CD4-positive, alpha-beta T cell (primary cell): ENCODE data around the gene PTPRK. TPM values are rescaled to one million over a fixed set of nuclear protein-coding genes. Genes with fewer than 3 reads are reported as not detected.

Experiments
- ATAC-seq: fragments of 200-7000 bp; cut with Tn5 transposase; one replicate; pipeline ENCODE4 v1.10.0; 2022; ENCODE audit warnings: mild to moderate bottlenecking; ENCODE audit not compliant: poor library complexity
- CTCF ChIA-PET: fragments of 350-600 bp; sonication (Branson Sonifier 250); formaldehyde crosslinking; loops from one replicate; lab custom pipeline; 2021; ENCODE audit warnings: antibody characterized with exemption, inconsistent platforms; lab: Charles Lee
- POLR2A ChIA-PET: fragments of 350-600 bp; sonication (Branson Sonifier 250); formaldehyde crosslinking; loops from one replicate; lab custom pipeline; 2021; ENCODE audit warnings: antibody characterized with exemption, inconsistent platforms; lab: Charles Lee
- DNase-seq, 14 experiments: peaks; one replicate each; pipeline ENCODE4 v3.0.0-alpha.2; 2013 to 2020; ENCODE audit warnings: mixed read lengths in 2 of 14
- H3K27ac ChIP-seq, 2 donors: one replicate each; pipeline versions ENCODE4 v1.5.1 to v1.7.0; 2013; ENCODE audit warnings: low read length in 2 of 2, low read depth in 1 of 2, mild to moderate bottlenecking in 1 of 2
- H3K27me3 ChIP-seq, 2 experiments: 1 replicate in 1 of 2; 2 replicates in 1 of 2; pipeline versions ENCODE4 v1.6.1 to v1.7.0; 2013; ENCODE audit warnings: low read length in 2 of 2, control low read depth in 1 of 2, mild to moderate bottlenecking in 1 of 2, moderate library complexity in 1 of 2; ENCODE audit not compliant: insufficient read depth in 2 of 2, control insufficient read depth in 1 of 2
- H3K36me3 ChIP-seq: one replicate; pipeline ENCODE4 v1.6.1; 2013; ENCODE audit warnings: low read length, control low read depth; ENCODE audit not compliant: insufficient read depth
- H3K4me1 ChIP-seq: one replicate; pipeline ENCODE4 v1.6.1; 2013; ENCODE audit warnings: low read length, control low read depth; ENCODE audit not compliant: insufficient read depth
- H3K4me3 ChIP-seq: one replicate; pipeline ENCODE4 v1.5.1; 2013; ENCODE audit warnings: mild to moderate bottlenecking, low read length, moderate library complexity
- H3K9me3 ChIP-seq, 2 experiments: 1 replicate in 1 of 2; 2 replicates in 1 of 2; pipeline versions ENCODE4 v1.6.1 to v1.7.0; 2013; ENCODE audit warnings: low read length in 2 of 2, mild to moderate bottlenecking in 2 of 2, control low read depth in 1 of 2, moderate library complexity in 1 of 2; ENCODE audit not compliant: control insufficient read depth in 1 of 2, insufficient read depth in 1 of 2
- H3K27ac Mint-ChIP-seq: one replicate; pipeline ENCODE4 v1.8.0; 2020; ENCODE audit warnings: mixed read lengths
- H3K27me3 Mint-ChIP-seq: one replicate; pipeline ENCODE4 v1.8.0; 2021; ENCODE audit warnings: mixed read lengths
- H3K36me3 Mint-ChIP-seq: one replicate; pipeline ENCODE4 v1.8.0; 2021; ENCODE audit warnings: low read depth, mixed read lengths
- H3K4me1 Mint-ChIP-seq: one replicate; pipeline ENCODE4 v1.8.0; 2021; ENCODE audit warnings: low read depth, mixed read lengths
- H3K4me3 Mint-ChIP-seq: one replicate; pipeline ENCODE4 v1.8.0; 2020; ENCODE audit warnings: mild to moderate bottlenecking, mixed read lengths
- H3K9me3 Mint-ChIP-seq: one replicate; pipeline ENCODE4 v1.8.0; 2020; ENCODE audit warnings: mixed read lengths
- intact Hi-C, 2 experiments: fragments of 100-400 bp; cut with DNase I in 1 of 2; cut with micrococcal nuclease in 1 of 2; formaldehyde crosslinking; loops; one replicate each; pipeline versions ENCODE4 v1.15.1 to v1.9.0; 2023 to 2025; cut with DNase I, micrococcal nuclease
- total RNA-seq, 174 experiments: library from RNA in 2 of 174; stranded (reverse) in 2 of 174; gene quantifications; one replicate each; pipeline ENCODE4 v1.2.3 and lab custom pipeline; 2021 to 2026
- TF ChIP-seq, protein P1 (sequence below): fragments of 200-600 bp; IDR thresholded peaks from one replicate; pipeline ENCODE4 v1.8.0; 2022; ENCODE audit warnings: antibody characterized with exemption, mild to moderate bottlenecking

The PTPRK gene
- total RNA-seq, 2 experiments from 2014 or later, result 8.4 to 10.3 TPM

DNA sequence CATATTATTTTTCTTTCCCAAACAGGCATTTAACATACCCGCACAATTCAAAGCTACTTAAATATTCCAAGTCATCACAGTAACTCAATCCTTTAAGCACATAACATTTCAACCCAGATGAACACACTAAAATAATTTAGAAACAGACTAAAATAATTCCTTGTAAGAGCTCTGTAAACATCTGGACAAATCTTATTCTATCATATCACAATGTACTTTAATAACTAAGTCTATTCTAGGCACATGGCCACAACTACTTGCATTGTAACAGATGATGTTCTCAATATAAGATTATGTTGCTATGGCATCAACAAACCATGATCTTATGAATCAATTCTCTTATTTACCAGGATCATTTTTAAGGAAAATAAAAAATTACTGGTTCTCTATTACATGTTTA lies 496.4 kb downstream of the PTPRK start:
- H3K9me3 ChIP-seq, result no peaks in the 10 kb centered on the region
- no peak overlapping the region for H3K27ac Mint-ChIP-seq
- H3K4me1 ChIP-seq, result no peaks in the 10 kb centered on the region
- DNase-seq (no peak), ATAC-seq (no peak)
- TF ChIP-seq, protein P1, sequence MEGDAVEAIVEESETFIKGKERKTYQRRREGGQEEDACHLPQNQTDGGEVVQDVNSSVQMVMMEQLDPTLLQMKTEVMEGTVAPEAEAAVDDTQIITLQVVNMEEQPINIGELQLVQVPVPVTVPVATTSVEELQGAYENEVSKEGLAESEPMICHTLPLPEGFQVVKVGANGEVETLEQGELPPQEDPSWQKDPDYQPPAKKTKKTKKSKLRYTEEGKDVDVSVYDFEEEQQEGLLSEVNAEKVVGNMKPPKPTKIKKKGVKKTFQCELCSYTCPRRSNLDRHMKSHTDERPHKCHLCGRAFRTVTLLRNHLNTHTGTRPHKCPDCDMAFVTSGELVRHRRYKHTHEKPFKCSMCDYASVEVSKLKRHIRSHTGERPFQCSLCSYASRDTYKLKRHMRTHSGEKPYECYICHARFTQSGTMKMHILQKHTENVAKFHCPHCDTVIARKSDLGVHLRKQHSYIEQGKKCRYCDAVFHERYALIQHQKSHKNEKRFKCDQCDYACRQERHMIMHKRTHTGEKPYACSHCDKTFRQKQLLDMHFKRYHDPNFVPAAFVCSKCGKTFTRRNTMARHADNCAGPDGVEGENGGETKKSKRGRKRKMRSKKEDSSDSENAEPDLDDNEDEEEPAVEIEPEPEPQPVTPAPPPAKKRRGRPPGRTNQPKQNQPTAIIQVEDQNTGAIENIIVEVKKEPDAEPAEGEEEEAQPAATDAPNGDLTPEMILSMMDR, result no peak
- H3K4me3 ChIP-seq, result no peak overlapping the region
- no peak overlapping the region for H3K4me3 Mint-ChIP-seq
- H3K9me3 Mint-ChIP-seq, result no peaks in the 10 kb centered on the region
- no peaks in the 10 kb centered on the region for H3K36me3 ChIP-seq
- peaks cover 7% of the 10 kb centered on the region for H3K4me1 Mint-ChIP-seq
- H3K27me3 ChIP-seq, result no peaks in the 10 kb centered on the region
- POLR2A ChIA-PET, result no interaction called here
- H3K27me3 Mint-ChIP-seq, result no peaks in the 10 kb centered on the region
- CTCF ChIA-PET, result interaction anchor here (1.2 kb wide), 1 partner anchor 9 kb away, joined by 3 read pairs; no protein-coding TSS in a partner anchor
- intact Hi-C loops, result no loop called here
- H3K27ac ChIP-seq, result no peak overlapping the region
- no peaks in the 10 kb centered on the region for H3K36me3 Mint-ChIP-seq

DNA sequence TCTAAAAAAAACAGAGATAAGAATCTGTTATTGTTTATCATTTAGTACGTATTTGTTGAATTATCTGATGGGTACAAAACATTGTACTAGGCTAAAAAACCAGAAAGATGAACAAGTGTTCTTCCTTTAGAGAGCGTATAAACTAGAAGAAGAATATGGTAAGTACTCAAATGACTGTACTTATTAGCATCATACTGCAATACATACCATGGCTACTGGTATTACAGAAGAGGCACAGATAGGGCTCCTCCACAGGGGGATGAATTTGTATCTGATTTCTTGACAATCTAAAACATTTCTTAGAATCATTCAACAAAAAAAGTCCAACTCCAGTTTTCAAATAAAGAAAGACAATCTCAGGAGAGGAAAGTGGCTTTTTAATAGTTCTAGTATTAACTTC lies 501.6 kb downstream of the PTPRK start:
- H3K4me3 Mint-ChIP-seq, result no peak overlapping the region
- TF ChIP-seq, protein P1, result no peak

DNA sequence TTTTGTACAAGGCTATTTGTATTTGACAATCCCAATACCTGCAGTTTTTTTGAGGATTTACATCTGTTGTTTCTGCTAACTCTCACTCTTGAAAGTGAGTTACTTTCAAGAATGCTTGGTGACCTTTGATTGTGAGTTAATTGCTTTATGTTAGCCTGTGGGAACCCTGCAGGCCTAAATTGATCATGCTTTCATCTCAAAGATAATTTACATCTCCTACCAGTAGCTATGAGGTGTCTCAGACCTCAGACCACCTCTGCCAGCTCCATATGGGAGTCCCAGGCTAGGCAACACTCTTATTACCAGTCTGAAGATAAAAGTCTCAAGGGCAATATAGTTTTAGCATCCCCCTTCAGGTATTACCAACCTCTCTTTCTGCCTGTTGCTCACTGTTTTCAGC lies 503.1 kb downstream of the PTPRK start:
- no peaks in the 10 kb centered on the region for H3K27me3 Mint-ChIP-seq
- intact Hi-C loops, result no loop called here
- H3K27me3 ChIP-seq, result no peaks in the 10 kb centered on the region

More for the DNA sequence above, 501.6 kb downstream of the PTPRK start:
- DNase-seq (no peak), ATAC-seq (no peak)
- no peaks in the 10 kb centered on the region for H3K36me3 Mint-ChIP-seq
- H3K9me3 ChIP-seq, result no peaks in the 10 kb centered on the region
- no peak overlapping the region for H3K27ac Mint-ChIP-seq
- no peaks in the 10 kb centered on the region for H3K4me1 ChIP-seq
- H3K4me3 ChIP-seq, result no peak overlapping the region
- no peak overlapping the region for H3K27ac ChIP-seq
- H3K27me3 ChIP-seq, result no peaks in the 10 kb centered on the region
- CTCF ChIA-PET, result no interaction called here
- no peaks in the 10 kb centered on the region for H3K27me3 Mint-ChIP-seq
- H3K4me1 Mint-ChIP-seq, result no peaks in the 10 kb centered on the region
- no peaks in the 10 kb centered on the region for H3K9me3 Mint-ChIP-seq
- POLR2A ChIA-PET, result no interaction called here
- H3K36me3 ChIP-seq, result no peaks in the 10 kb centered on the region
- intact Hi-C loops, result no loop called here

More for the DNA sequence above, 503.1 kb downstream of the PTPRK start:
- no peaks in the 10 kb centered on the region for H3K36me3 ChIP-seq
- ChIA-PET CTCF (no interaction called here), POLR2A (no interaction called here)
- no peaks in the 10 kb centered on the region for H3K4me1 Mint-ChIP-seq
- DNase-seq, result no peak
- no peaks in the 10 kb centered on the region for H3K9me3 Mint-ChIP-seq
- no peaks in the 10 kb centered on the region for H3K36me3 Mint-ChIP-seq
- H3K4me3 ChIP-seq, result no peak overlapping the region
- no peaks in the 10 kb centered on the region for H3K9me3 ChIP-seq
- TF ChIP-seq, protein P1, result no peak
- no peak overlapping the region for H3K27ac Mint-ChIP-seq
- H3K4me3 Mint-ChIP-seq, result no peak overlapping the region
- no peak for ATAC-seq
- no peak overlapping the region for H3K27ac ChIP-seq
- no peaks in the 10 kb centered on the region for H3K4me1 ChIP-seq
